Stimulated activated CD8-positive, alpha-beta memory T cell treated with anti-CD3 and anti-CD28 coated beads, Interleukin-2, amount 100 ng/mL, for 1 hour (primary cell): ENCODE measurements around the gene MC4R.

Experiments used
- DNase-seq, 2 donors: peaks; one replicate each; pipeline ENCODE4 v3.0.0-alpha.2; 2020; ENCODE audit warnings: low read depth in 2 of 2

Gene MC4R

GRCh38 chr18:60327880-60328279, 44.7 kb downstream of the MC4R start:
- no peak for DNase-seq

GRCh38 chr18:60322591-60322990, 50.0 kb downstream of the MC4R start:
- no peak for DNase-seq
